Keratinocyte (primary cell): Measurements from ENCODE around the gene FAM184B.

Experiments
- EZH2 ChIP-seq: IDR thresholded peaks from one replicate; pipeline ENCODE4 v1.6.1; 2012; ENCODE audit warnings: inconsistent platforms, mild to moderate bottlenecking, low read length, moderate library complexity
- TF ChIP-seq, protein P1 (sequence below), 3 experiments: IDR thresholded peaks in 1 of 3; conservative IDR thresholded peaks in 1 of 3; optimal IDR thresholded peaks in 1 of 3; 2 replicates in 2 of 3; 3 replicates in 1 of 3; pipeline versions ENCODE3 to v1.5.1; 2011; ENCODE audit warnings: low read length in 3 of 3, mild to moderate bottlenecking in 3 of 3, moderate library complexity in 2 of 3, control low read depth in 1 of 3, inconsistent platforms in 1 of 3; ENCODE audit not compliant: insufficient read depth in 2 of 3; ENCODE audit errors: extremely low read depth in 1 of 3

DNA sequence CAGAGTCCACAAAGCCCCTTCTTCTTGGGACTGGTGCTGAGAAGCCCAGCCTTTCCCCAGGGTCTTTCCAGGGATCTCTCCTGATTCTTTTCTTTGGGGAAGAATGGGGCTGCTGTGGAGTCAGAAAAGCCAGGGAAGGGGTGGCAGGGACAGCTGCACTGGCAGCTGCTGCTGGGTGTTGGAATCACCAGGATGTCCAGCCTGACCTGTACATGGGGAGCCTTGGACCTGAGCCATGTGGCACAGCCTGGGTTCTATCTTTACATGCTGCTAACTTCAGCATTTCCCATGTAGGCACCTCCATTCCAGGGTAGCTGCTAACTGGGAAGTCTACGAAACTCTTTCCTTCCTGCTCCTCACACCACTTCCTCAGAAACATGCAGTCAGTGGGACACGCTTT is 131.0 kb downstream of the FAM184B start:
- TF ChIP-seq, protein P1, sequence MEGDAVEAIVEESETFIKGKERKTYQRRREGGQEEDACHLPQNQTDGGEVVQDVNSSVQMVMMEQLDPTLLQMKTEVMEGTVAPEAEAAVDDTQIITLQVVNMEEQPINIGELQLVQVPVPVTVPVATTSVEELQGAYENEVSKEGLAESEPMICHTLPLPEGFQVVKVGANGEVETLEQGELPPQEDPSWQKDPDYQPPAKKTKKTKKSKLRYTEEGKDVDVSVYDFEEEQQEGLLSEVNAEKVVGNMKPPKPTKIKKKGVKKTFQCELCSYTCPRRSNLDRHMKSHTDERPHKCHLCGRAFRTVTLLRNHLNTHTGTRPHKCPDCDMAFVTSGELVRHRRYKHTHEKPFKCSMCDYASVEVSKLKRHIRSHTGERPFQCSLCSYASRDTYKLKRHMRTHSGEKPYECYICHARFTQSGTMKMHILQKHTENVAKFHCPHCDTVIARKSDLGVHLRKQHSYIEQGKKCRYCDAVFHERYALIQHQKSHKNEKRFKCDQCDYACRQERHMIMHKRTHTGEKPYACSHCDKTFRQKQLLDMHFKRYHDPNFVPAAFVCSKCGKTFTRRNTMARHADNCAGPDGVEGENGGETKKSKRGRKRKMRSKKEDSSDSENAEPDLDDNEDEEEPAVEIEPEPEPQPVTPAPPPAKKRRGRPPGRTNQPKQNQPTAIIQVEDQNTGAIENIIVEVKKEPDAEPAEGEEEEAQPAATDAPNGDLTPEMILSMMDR (optimal IDR thresholded peaks at IDR 0.05 in 1 of 3, IDR thresholded peaks at IDR 0.05 in 1 of 3, conservative IDR thresholded peaks at IDR 0.05 in 1 of 3; ENCODE audit: extremely low read depth in 1 of 3, insufficient read depth in 2 of 3, low read length in 3 of 3), result no peak
- no peak for TF ChIP-seq EZH2
